GM18870 (cell line): ENCODE results near the gene PMPCA.

Experiments used
- ATAC-seq: cut with Tn5 transposase; IDR thresholded peaks from one replicate; pipeline ENCODE4 v1.9.1; 2021; ENCODE audit warnings: moderate library complexity; ENCODE audit not compliant: unreplicated experiment

Gene PMPCA

GRCh38 chr9:136373300-136374182 is 36.9 kb upstream of the PMPCA start, which contains the start of gene CARD9:
Gene CARD9, minus strand, starts transcription at chr9:136373669. Its CDS starts 1,591 bp downstream, at chr9:136372078.
- ATAC-seq: no peak

GRCh38 chr9:136374183-136374575 is 36.3 kb upstream of the PMPCA start:
- no peak for ATAC-seq

- no peak for ATAC-seq
Measured at GRCh38 chr9:136375096-136375495, 35.4 kb upstream of the PMPCA start.

GRCh38 chr9:136376457-136376856 is 34.0 kb upstream of the PMPCA start:
- no peak for ATAC-seq

GRCh38 chr9:136377341-136378169 is 32.9 kb upstream of the PMPCA start:
- ATAC-seq: no peak

- ATAC-seq: no peak
Measured at GRCh38 chr9:136378170-136379002, 32.1 kb upstream of the PMPCA start.

- no peak for ATAC-seq
Measured at GRCh38 chr9:136379003-136379287, 31.5 kb upstream of the PMPCA start.

GRCh38 chr9:136379401-136379800 is 31.1 kb upstream of the PMPCA start:
- no peak for ATAC-seq

GRCh38 chr9:136379891-136380290 is 30.6 kb upstream of the PMPCA start:
- no peak for ATAC-seq

- ATAC-seq: no peak
Measured at GRCh38 chr9:136380381-136380780, 30.1 kb upstream of the PMPCA start.

- ATAC-seq: no peak
Measured at GRCh38 chr9:136381311-136381710, 29.1 kb upstream of the PMPCA start.

GRCh38 chr9:136381966-136382513 is 28.4 kb upstream of the PMPCA start:
- no peak for ATAC-seq

- no peak for ATAC-seq
Measured at GRCh38 chr9:136383436-136383835, 27.0 kb upstream of the PMPCA start.

GRCh38 chr9:136385015-136385414 is 25.4 kb upstream of the PMPCA start:
- ATAC-seq: no peak

- no peak for ATAC-seq
Measured at GRCh38 chr9:136386018-136386417, 24.4 kb upstream of the PMPCA start.

- ATAC-seq: no peak
Measured at GRCh38 chr9:136387217-136387616, 23.2 kb upstream of the PMPCA start.

GRCh38 chr9:136389396-136389795 is 21.1 kb upstream of the PMPCA start:
- no peak for ATAC-seq

- ATAC-seq: no peak
Measured at GRCh38 chr9:136391737-136392537, 18.5 kb upstream of the PMPCA start.

- ATAC-seq: no peak
Measured at GRCh38 chr9:136392538-136393449, 17.7 kb upstream of the PMPCA start.
